GM23248 (cell line): Measurements from ENCODE around the gene RNF121.

Source experiments
- EZH2 ChIP-seq: fragments of 200-600 bp; sonication (generic); IDR thresholded peaks from 2 replicates; pipeline ENCODE4 v1.6.1; 2018; ENCODE audit warnings: antibody characterized with exemption, mild to moderate bottlenecking; ENCODE audit not compliant: insufficient read depth, poor library complexity, severe bottlenecking
- EZH2phosphoT487 ChIP-seq: fragments of 200-600 bp; sonication (generic); IDR thresholded peaks from 2 replicates; pipeline ENCODE4 v1.6.1; 2018; ENCODE audit warnings: antibody characterized with exemption, moderate library complexity, mild to moderate bottlenecking, low read depth; ENCODE audit not compliant: insufficient read depth

DNA sequence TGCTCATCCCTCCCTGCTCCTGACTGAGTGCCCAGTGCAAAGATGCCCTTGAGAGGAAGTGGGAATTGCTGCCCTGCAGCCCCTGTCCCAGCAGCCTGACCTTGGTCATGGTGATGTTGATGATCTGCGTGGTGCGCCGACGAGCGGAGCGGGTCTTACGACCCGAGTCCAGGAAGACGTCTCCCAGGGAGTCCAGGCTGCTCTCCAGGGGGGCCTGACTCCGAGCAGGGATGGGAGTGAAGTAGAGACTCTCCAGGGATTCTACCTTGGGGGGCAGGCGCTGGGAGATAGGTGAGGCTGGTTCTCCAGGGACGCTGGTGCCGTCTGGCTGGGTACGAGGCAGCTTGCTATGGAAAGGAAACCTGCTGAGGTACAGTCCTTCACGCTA, 78.2 kb downstream of the RNF121 start:
- TF ChIP-seq EZH2 = no peak
- TF ChIP-seq EZH2phosphoT487 = no peak
